Measurements from ENCODE around the gene SDR39U1. TPM values are rescaled to one million over a fixed set of nuclear protein-coding genes. Genes with fewer than 3 reads are reported as not detected.
"Not testable (repeated sequence)": the region's sequence is repeated elsewhere in the genome, so short reads cannot be mapped to it uniquely, and the experiment has no call there.

Gene SDR39U1
- total RNA-seq, 1 donor from 2014 or later = 40.8 TPM

DNA sequence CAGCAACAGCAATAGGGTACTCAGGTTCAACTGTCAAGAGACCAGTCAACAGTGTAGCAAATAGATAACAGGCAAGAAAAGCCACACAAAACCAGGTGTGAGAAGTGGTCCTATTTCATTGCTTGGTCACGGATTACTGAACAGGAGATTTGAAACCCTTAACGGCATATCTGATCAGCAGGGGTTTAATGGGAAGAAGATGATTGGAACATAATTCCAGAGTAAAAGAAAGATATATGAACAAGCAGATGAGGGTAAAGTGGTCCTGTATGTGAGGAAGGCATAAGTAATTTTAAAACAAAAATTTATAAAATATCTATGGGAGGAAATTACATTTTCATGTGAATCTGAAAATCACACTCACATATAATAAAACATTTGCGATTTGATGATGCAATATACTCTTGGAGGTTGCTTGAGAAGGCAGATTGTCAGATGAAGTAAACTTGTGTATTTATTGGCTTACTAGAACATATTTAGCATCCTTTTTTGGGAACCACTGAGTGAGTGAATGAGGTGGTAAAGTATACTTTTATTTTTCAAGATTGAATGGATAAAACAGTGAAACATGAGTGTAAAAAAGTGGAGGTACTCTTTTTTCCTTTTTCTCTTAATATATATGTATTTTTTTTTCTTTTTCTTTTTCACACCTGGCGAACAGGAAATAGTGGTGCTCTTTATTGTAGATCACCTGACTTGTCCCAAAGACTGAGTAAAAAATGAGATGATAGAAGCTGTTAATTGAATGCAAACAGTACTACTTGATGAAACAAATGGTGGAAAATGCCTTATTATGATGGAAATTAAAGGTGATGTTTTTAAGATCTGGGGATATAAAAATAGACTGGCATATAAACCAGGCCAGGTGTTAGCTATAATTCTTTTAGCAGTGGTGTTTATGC is 21.6 kb upstream of the SDR39U1 start:
- intact Hi-C loops (cut with micrococcal nuclease) = no loop called here
- H3K27me3 Mint-ChIP-seq (ENCODE audit: low read depth) = peaks cover 9% of the 10 kb centered on the region
- peaks cover 7% of the 10 kb centered on the region for H3K4me1 Mint-ChIP-seq (ENCODE audit: low read depth)
- no peak overlapping the region for H3K27ac Mint-ChIP-seq
- no peaks in the 10 kb centered on the region for H3K36me3 Mint-ChIP-seq (ENCODE audit: low read depth)
- H3K4me3 Mint-ChIP-seq (ENCODE audit: low read depth) = no peak overlapping the region
- no peaks in the 10 kb centered on the region for H3K9me3 Mint-ChIP-seq
- no peak for DNase-seq (ENCODE audit: low spot score)

DNA sequence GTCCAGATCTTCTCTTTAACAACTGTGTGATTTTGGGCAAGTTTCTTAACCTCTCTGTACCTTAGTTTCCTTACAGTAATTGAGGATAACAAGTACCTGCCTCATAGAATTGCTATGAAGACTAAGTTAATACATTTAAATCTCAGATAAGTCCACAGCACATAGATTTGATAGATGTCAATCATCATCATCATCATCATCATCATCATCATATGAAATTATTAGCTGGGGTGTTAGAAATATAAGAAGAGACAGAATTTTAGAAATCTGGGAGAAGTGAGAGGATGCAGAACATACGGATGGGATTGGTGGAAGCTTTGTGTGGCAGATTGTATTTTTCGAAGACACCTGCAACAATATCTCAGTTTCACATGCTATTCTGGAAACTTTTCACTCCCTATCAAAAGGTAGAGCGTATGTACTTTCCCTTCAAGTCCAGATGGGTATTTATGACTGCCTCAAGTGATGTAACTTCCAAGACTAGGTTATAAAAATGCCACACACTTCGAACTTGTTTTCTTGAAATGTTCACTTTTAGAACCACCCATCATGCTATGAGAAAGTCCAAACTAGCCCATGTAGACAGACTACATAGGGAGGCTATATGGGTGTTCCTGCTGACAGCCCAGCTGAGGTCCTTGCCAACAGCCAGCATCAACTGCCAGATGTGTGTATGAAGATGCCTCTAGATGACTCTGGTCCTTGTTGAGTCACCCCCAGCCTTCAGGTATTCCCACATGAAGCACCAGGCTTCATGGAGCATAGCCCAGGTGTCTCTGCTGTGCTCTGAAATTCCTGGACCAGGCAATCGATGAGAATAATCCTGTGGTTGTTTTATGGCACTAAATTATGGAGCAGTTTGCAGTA is 20.7 kb upstream of the SDR39U1 start:
- Mint-ChIP-seq H3K9me3 (no peaks in the 10 kb centered on the region), H3K4me1 (ENCODE audit: low read depth) (peaks cover 7% of the 10 kb centered on the region), H3K36me3 (ENCODE audit: low read depth) (no peaks in the 10 kb centered on the region), H3K27me3 (ENCODE audit: low read depth) (peaks cover 7% of the 10 kb centered on the region), H3K27ac (no peak overlapping the region), H3K4me3 (ENCODE audit: low read depth) (no peak overlapping the region)
- no peak for DNase-seq (ENCODE audit: low spot score)
- intact Hi-C loops (cut with micrococcal nuclease) = no loop called here

DNA sequence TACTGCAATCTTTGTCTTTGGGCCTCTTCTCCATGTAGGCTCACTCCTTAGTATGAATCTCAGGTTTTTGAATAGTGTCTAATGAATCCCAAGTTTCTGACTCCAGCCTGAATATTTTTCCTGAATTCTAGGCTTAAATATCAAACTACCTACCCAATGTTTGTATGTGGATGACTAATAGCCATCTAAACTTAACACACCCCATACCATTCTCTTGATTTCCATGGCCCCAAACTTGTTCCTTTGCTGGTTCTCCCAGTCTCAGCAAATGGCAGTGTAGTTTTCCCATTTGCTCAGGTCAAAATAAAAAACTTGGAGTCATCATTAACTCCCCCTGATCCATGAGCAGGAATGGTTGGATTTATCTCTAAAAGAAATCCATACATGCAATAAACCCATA is 18.8 kb upstream of the SDR39U1 start:
- DNase-seq (ENCODE audit: low spot score) = no peak
- H3K9me3 Mint-ChIP-seq = no peaks in the 10 kb centered on the region
- intact Hi-C loops (cut with micrococcal nuclease) = no loop called here
- no peak overlapping the region for H3K4me3 Mint-ChIP-seq (ENCODE audit: low read depth)
- no peaks in the 10 kb centered on the region for H3K27me3 Mint-ChIP-seq (ENCODE audit: low read depth)
- no peak overlapping the region for H3K27ac Mint-ChIP-seq
- peaks cover 8% of the 10 kb centered on the region for H3K4me1 Mint-ChIP-seq (ENCODE audit: low read depth)
- H3K36me3 Mint-ChIP-seq (ENCODE audit: low read depth) = no peaks in the 10 kb centered on the region

DNA sequence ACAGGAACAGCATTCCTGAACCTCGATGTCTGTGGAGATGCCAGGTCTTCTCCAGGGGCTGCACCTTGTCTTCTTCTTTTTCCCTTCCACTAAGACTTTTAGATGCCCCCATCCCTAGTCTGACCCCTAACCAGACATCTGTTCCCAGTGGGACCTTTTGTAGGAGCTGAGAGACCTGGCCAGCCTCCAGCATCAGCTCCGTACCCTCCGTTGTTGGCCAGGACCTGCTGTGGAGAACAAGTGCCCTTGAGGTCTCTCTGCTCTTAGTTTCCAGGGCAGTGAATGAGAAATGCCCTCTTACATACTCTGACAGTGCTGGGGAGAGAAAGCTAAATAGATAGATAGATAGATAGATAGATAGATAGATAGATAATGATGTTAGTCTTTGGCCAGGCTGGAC is 16.8 kb upstream of the SDR39U1 start:
- Mint-ChIP-seq H3K4me3 (ENCODE audit: low read depth) (no peak overlapping the region), H3K4me1 (ENCODE audit: low read depth) (peaks cover 5% of the 10 kb centered on the region), H3K27me3 (ENCODE audit: low read depth) (no peaks in the 10 kb centered on the region), H3K27ac (no peak overlapping the region), H3K36me3 (ENCODE audit: low read depth) (peaks cover under 1% of the 10 kb centered on the region), H3K9me3 (peaks cover 5% of the 10 kb centered on the region)
- intact Hi-C loops (cut with micrococcal nuclease) = no loop called here
- no peak for DNase-seq (ENCODE audit: low spot score)

DNA sequence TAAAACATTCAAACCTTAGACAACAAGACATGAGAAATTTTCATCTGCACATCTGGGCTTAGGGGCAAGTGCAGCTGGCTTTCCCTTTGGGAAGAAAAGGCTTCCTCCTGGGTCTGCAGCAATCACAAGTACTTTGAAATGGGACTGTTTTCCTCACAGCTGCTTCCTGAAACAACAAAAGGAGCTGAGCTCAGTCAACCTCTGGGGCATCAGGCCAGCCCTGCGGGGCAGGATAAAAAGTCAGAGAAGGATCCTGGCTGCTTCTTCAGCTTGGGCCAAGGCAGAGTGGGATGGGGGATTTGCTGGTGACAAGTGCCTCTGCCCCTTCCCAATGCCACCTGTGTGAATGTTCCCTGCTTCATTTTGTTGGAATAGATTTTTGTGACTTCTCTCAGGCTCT is 16.2 kb upstream of the SDR39U1 start:
- Mint-ChIP-seq H3K36me3 (ENCODE audit: low read depth) (peaks cover 7% of the 10 kb centered on the region), H3K27me3 (ENCODE audit: low read depth) (no peaks in the 10 kb centered on the region), H3K4me1 (ENCODE audit: low read depth) (peaks cover 3% of the 10 kb centered on the region), H3K27ac (no peak overlapping the region), H3K4me3 (ENCODE audit: low read depth) (no peak overlapping the region), H3K9me3 (peaks cover 11% of the 10 kb centered on the region)
- intact Hi-C loops (cut with micrococcal nuclease) = no loop called here
- DNase-seq (ENCODE audit: low spot score) = no peak

DNA sequence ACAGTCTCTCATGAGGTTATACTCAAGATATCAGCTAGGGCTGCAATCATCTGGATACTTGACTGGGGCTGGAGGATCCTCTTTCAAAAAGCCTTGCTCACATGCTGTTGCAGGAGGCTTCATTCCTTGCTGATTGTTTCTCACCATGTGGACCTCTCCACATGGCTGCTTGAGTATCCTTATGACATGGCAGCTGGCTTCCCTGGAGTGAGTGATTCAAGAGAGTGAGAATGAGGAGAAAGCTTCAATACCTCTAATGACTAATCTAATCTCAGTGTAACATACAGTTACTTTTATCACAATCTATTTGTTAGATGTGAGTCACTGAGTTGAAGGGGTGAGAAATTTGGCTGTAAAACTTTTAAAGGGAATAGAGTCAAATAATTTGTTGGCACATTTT is 14.4 kb upstream of the SDR39U1 start:
- Mint-ChIP-seq H3K27me3 (ENCODE audit: low read depth) (no peaks in the 10 kb centered on the region), H3K9me3 (peaks cover 16% of the 10 kb centered on the region), H3K27ac (no peak overlapping the region), H3K4me3 (ENCODE audit: low read depth) (no peak overlapping the region), H3K4me1 (ENCODE audit: low read depth) (peaks cover 1% of the 10 kb centered on the region), H3K36me3 (ENCODE audit: low read depth) (peaks cover 15% of the 10 kb centered on the region)
- no peak for DNase-seq (ENCODE audit: low spot score)
- intact Hi-C loops (cut with micrococcal nuclease) = no loop called here

DNA sequence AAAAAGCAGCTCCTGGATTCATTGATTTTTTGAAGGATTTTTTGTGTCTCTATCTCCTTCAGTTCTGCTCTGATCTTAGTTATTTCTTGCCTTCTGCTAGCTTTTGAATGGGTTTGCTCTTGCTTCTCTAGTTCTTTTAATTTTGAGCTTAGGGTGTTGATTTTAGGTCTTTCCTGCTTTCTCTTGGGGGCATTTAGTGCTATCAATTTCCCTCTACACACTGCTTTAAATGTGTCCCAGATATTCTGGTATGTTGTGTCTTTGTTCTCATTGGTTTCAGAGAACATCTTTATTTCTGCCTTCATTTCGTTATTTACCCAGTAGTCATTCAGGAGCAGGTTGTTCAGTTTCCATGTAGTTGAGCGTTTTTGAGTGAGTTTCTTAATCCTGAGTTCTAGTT is 8.3 kb upstream of the SDR39U1 start:
- not testable (repeated sequence) for DNase-seq (ENCODE audit: low spot score)

DNA sequence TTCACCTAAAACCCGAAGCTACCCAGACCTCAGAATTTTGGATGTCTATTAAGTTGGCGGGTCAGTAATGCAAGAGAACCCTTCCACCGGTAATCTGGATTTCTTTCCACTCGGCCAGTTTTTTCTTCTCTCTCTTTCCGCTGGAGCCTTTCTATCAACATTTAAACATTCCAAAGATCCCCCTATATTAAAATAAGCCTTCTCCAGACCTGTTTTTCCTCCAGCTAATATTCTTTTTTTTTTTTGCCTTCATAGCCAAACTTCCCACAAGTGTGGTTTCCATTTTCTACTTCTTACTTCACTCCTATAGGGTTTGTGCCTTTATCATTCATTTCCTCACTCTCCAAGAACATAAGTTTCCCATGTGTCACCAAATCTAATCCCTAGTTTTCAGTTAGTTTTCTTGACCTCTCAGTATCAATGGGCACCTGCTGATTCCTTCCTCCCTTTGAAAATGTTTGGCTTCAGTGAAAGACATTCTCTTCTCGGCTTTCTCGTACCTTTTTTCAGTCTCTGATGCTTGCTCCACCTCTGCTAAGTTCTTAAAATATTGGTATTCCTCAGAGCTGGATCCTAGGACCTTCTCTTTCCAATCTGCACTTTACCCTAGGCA is 583 bp upstream of the SDR39U1 start:
- intact Hi-C loops (cut with micrococcal nuclease) = loop anchor here (2.0 kb wide), 1 partner anchor 250 kb away; no protein-coding TSS in a partner anchor
- peaks cover 27% of the 10 kb centered on the region for H3K36me3 Mint-ChIP-seq (ENCODE audit: low read depth)
- no peaks in the 10 kb centered on the region for H3K9me3 Mint-ChIP-seq
- H3K4me3 Mint-ChIP-seq (ENCODE audit: low read depth) = peak overlapping the region; percentile 95
- H3K4me1 Mint-ChIP-seq (ENCODE audit: low read depth) = peaks cover 36% of the 10 kb centered on the region
- no peaks in the 10 kb centered on the region for H3K27me3 Mint-ChIP-seq (ENCODE audit: low read depth)
- peak overlapping the region; percentile 98 for H3K27ac Mint-ChIP-seq
- no peak for DNase-seq (ENCODE audit: low spot score)

More for the DNA sequence above, 8.3 kb upstream of the SDR39U1 start:
- H3K27ac Mint-ChIP-seq; H3K4me3 Mint-ChIP-seq (ENCODE audit: low read depth); H3K27me3 Mint-ChIP-seq (ENCODE audit: low read depth); intact Hi-C loops (cut with micrococcal nuclease); H3K4me1 Mint-ChIP-seq (ENCODE audit: low read depth): not testable (repeated sequence)
- H3K36me3 Mint-ChIP-seq (ENCODE audit: low read depth) = peaks cover 19% of the 10 kb centered on the region
- H3K9me3 Mint-ChIP-seq = peaks cover 16% of the 10 kb centered on the region

DNA sequence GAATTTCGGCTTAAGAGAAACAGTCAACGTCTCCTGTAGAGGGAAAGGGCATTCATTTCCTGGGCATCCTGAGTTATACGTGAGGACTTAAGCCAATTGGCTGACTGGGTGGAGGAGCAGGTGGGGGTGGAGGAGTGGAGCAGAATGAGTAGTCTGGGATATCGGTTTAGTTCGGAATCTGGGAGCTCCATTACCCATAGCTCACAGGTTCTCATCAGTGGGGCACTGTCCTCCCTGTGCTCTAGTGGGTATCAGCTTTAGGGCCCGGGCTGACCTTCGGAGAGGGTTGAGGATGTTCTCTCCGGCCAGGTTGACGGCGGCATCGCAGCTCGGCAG is 704 bp downstream of the SDR39U1 start:
- Mint-ChIP-seq H3K9me3 (no peaks in the 10 kb centered on the region), H3K36me3 (ENCODE audit: low read depth) (peaks cover 39% of the 10 kb centered on the region), H3K27ac (peak overlapping the region; percentile 98), H3K4me3 (ENCODE audit: low read depth) (peak overlapping the region; percentile 95), H3K27me3 (ENCODE audit: low read depth) (no peaks in the 10 kb centered on the region), H3K4me1 (ENCODE audit: low read depth) (peaks cover 44% of the 10 kb centered on the region)
- no peak for DNase-seq (ENCODE audit: low spot score)
- intact Hi-C loops (cut with micrococcal nuclease) = loop anchor here (1.0 to 2.0 kb wide), 3 partner anchors 11 to 328 kb away; partner anchors contain the start of genes DCAF11 and NRL

DNA sequence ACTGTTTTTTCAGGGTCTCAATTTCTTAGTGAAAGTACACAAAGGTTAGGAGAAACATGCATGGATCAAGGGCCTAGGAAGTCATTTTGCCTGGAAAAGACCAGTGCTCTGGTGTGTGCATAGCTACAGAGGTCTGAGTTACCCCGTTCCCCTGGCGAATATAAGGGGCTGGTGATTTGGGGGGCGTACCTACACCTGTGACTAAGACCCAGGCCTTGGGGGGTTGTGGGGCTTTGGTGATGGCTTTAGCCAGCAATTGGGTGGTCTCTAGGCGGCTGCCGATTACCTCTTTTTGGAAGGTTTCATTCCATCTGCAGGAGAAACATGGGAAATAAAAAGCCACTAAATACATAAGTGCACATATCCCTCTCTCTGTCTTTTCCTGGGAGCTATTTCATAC is 1.1 kb downstream of the SDR39U1 start:
- Mint-ChIP-seq H3K36me3 (ENCODE audit: low read depth) (peaks cover 43% of the 10 kb centered on the region), H3K27ac (peak overlapping the region; percentile 98), H3K27me3 (ENCODE audit: low read depth) (no peaks in the 10 kb centered on the region), H3K4me1 (ENCODE audit: low read depth) (peaks cover 48% of the 10 kb centered on the region), H3K9me3 (no peaks in the 10 kb centered on the region), H3K4me3 (ENCODE audit: low read depth) (peak overlapping the region; percentile 95)
- DNase-seq (ENCODE audit: low spot score) = no peak
- intact Hi-C loops (cut with micrococcal nuclease) = no loop called here

DNA sequence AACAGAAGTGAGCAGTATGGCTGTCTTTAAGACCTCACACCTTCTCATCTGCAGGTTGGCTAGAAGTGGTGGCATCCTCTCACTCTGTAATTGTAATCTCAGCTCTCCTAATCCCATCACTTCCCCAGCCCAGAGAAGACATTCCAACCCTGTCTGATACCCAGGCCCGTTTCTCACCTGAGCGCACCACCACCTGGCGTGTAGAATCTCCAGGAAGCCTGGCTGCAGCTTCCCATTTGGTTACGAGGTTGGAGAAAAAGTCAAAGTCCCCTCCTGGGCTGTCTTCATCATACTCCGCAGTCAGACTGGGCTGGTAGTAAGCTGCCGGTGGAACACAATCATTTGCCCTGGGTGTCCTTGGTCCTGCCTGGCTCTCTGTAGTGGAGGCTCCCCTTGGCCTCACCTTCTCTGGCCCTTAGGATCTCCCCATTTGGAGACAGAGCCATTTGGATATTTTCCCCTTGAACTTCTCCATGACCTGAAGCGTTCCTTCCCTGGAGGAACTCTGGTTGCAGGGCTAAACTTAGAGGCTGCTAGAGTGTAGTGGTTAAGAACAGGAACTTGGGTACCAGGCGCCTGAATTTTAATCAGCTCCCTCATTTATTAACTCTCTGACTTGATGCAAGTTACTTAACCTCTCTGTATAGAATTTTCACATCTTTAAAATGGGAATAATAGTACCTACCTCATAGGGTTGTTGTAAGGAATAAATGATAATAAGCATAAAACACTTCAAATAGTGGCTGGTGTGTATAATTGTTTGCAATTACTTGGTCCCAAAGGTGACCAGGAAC is 1.8 kb downstream of the SDR39U1 start:
- no peak for DNase-seq (ENCODE audit: low spot score)
- Mint-ChIP-seq H3K4me1 (ENCODE audit: low read depth) (peaks cover 48% of the 10 kb centered on the region), H3K27ac (peak overlapping the region; percentile 43), H3K4me3 (ENCODE audit: low read depth) (peak overlapping the region; percentile 95), H3K27me3 (ENCODE audit: low read depth) (no peaks in the 10 kb centered on the region), H3K9me3 (no peaks in the 10 kb centered on the region), H3K36me3 (ENCODE audit: low read depth) (peaks cover 49% of the 10 kb centered on the region)
- intact Hi-C loops (cut with micrococcal nuclease) = no loop called here

Measured in activated T-helper 2 cell treated with anti-CD3 and anti-CD28 coated beads, Interferon-gamma antibody, Interleukin-2, Interleukin-4, amounts not matched to agents 10 μg/mL and 5 μg/mL and 100 μg/mL, durations not matched to agents 14 hours and 24 hours and 36 hours (primary cell).